Thoracic aorta (tissue), 2 donors: ENCODE measurements around the gene DCC. TPM values are rescaled to one million over a fixed set of nuclear protein-coding genes. Genes with fewer than 3 reads are reported as not detected.

Experiments used
- ATAC-seq: fragments of 150-250 bp; one replicate; pipeline ENCODE4 v1.8.0; 2017; ENCODE audit warnings: low read depth; ENCODE audit not compliant: insufficient number of reproducible peaks, low FRiP score
- DNase-seq: peaks from one replicate; pipeline ENCODE4 v3.0.0-alpha.2; 2020; ENCODE audit warnings: low spot score
- H3K27ac ChIP-seq, 2 donors: fragments of 200-600 bp; sonication (generic); 1 replicate in 1 of 2; 2 replicates in 1 of 2; pipeline ENCODE4 v1.5.1; 2016; ENCODE audit warnings: mild to moderate bottlenecking in 2 of 2, moderate library complexity in 2 of 2
- H3K27me3 ChIP-seq: fragments of 200-600 bp; sonication (generic); replicated peaks from 2 replicates; pipeline ENCODE4 v1.6.0; 2016; ENCODE audit warnings: mild to moderate bottlenecking; ENCODE audit not compliant: insufficient read depth
- H3K36me3 ChIP-seq: fragments of 200-600 bp; sonication (generic); one replicate; pipeline ENCODE4 v1.5.1; 2016
- H3K4me1 ChIP-seq, 2 donors: fragments of 200-600 bp; sonication (generic); 1 replicate in 1 of 2; 2 replicates in 1 of 2; pipeline versions ENCODE4 v1.5.1 to v1.6.0; 2016; ENCODE audit warnings: low read depth in 2 of 2, mild to moderate bottlenecking in 1 of 2; ENCODE audit not compliant: control insufficient read depth in 1 of 2
- H3K4me3 ChIP-seq: fragments of 200-600 bp; sonication (generic); 2 replicates; pipeline ENCODE4 v1.5.1; 2016; ENCODE audit warnings: mild to moderate bottlenecking
- H3K9me3 ChIP-seq: fragments of 200-600 bp; sonication (generic); 2 replicates; pipeline ENCODE4 v1.5.1; 2016
- total RNA-seq, 2 donors: library from RNA; depleted of rRNA; stranded (reverse); fragments of >200 nt; gene quantifications; one replicate each; pipeline versions ENCODE4 v1.1.0 to v1.2.3, GENCODE V29; 2016
- TF ChIP-seq, protein P1 (sequence below): fragments of 200-600 bp; sonication (generic); IDR thresholded peaks from one replicate; pipeline ENCODE4 v1.5.1; 2019; ENCODE audit warnings: antibody characterized with exemption

Gene DCC
- total RNA-seq, 2 donors from 2014 or later, result not detected

DNA sequence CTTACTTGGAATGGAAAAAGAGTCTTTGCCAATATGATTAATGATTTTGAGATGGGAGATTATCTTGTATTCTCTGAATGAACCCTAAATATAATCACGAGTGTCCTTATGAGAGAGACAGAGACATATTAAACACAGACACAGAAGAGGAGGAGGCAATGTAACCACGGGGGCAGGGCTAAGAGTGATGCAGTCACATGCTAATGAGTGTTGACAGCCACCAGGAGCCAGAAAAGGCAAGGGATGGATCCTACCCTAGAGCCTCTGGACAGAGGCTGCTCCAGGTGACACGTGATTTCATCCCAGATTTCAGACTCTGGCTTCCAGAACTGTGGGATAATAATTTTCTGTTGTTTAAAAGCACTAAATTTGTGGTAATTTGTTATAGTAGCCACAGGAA, 1204.9 kb downstream of the DCC start:
- Histone ChIP-seq H3K4me3 (no peak overlapping the region), H3K27ac (no peak overlapping the region), H3K9me3 (no peaks in the 10 kb centered on the region), H3K4me1 (no peaks in the 10 kb centered on the region), H3K36me3 (no peaks in the 10 kb centered on the region), H3K27me3 (no peaks in the 10 kb centered on the region)
- no peak for ATAC-seq
- DNase-seq, result no peak
- TF ChIP-seq, protein P1, sequence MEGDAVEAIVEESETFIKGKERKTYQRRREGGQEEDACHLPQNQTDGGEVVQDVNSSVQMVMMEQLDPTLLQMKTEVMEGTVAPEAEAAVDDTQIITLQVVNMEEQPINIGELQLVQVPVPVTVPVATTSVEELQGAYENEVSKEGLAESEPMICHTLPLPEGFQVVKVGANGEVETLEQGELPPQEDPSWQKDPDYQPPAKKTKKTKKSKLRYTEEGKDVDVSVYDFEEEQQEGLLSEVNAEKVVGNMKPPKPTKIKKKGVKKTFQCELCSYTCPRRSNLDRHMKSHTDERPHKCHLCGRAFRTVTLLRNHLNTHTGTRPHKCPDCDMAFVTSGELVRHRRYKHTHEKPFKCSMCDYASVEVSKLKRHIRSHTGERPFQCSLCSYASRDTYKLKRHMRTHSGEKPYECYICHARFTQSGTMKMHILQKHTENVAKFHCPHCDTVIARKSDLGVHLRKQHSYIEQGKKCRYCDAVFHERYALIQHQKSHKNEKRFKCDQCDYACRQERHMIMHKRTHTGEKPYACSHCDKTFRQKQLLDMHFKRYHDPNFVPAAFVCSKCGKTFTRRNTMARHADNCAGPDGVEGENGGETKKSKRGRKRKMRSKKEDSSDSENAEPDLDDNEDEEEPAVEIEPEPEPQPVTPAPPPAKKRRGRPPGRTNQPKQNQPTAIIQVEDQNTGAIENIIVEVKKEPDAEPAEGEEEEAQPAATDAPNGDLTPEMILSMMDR, result no peak

DNA sequence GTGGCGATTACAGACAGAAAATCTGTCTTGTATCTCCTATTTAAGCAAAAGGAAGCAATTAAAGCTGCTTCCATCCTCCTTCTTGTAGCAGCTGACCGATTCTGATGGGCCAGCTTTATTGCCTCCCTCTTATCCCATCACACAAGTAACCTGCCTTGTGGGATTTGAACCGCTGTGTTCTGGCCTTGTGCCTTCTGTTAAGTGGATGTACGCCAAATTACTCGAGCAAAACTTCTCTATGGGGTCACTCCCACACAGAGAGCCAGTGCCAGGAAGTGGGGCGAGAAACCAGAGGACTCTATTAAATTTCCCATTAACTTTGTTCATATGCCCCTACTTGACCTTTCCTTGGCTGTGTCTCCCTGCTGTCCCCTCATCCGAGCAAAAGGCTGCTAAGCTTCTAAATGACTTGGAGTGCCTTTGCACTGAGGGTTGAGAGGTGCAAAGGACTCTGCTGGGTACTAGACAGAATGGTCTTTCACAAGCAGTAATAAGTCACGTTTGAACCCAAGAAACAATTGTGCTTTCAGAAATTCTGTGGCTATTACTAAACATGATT, 1212.0 kb downstream of the DCC start:
- Histone ChIP-seq H3K27ac (no peak overlapping the region), H3K4me1 (no peaks in the 10 kb centered on the region), H3K4me3 (no peak overlapping the region), H3K36me3 (no peaks in the 10 kb centered on the region), H3K9me3 (no peaks in the 10 kb centered on the region), H3K27me3 (no peaks in the 10 kb centered on the region)
- TF ChIP-seq, protein P1, result no peak
- ATAC-seq (no peak), DNase-seq (no peak)

DNA sequence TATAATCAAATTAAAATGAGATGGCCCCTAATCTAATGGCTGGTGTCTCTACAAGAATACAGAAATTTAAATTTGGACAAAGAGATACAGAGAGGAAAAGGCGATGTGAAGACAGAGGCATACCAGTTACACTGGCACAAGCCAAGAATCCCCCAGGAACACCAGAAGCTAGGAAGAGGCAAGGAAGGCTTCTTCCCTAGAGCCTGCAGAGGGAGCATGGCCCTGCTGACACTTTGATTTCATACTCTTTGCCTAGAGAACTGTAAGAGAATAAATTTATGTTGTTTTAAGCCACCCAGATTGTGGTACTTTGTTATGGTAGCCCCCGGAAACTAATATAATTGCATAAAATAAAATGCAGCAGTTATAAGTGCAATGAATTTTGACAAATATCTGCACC, 1213.0 kb downstream of the DCC start:
- TF ChIP-seq, protein P1, result no peak
- H3K4me1 ChIP-seq, result no peaks in the 10 kb centered on the region
- H3K9me3 ChIP-seq, result no peaks in the 10 kb centered on the region
- H3K4me3 ChIP-seq, result no peak overlapping the region
- H3K27me3 ChIP-seq, result no peaks in the 10 kb centered on the region
- ATAC-seq (no peak), DNase-seq (no peak)
- no peak overlapping the region for H3K27ac ChIP-seq
- no peaks in the 10 kb centered on the region for H3K36me3 ChIP-seq

DNA sequence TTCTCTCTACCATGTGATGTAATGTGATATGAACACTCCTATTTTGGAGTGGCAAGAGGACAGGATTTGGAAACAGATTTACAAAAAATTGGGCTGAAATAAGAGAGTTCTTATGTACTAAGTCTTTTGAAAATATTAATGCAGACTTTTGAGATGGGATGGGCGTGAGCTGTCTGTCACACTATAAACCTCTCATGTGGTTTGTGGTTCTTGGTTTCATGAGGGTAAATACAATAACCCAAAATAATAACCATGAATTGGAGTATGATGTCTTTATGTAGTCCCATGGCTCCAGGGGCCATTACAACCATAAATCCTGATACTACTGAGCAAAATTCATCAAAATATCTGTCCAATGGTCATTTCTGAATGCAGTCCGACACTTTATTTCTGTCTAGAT, 1216.5 kb downstream of the DCC start:
- Histone ChIP-seq H3K4me3 (no peak overlapping the region), H3K27ac (no peak overlapping the region), H3K9me3 (no peaks in the 10 kb centered on the region), H3K27me3 (no peaks in the 10 kb centered on the region), H3K36me3 (no peaks in the 10 kb centered on the region), H3K4me1 (no peaks in the 10 kb centered on the region)
- no peak for ATAC-seq
- DNase-seq, result no peak
- TF ChIP-seq, protein P1, result no peak

DNA sequence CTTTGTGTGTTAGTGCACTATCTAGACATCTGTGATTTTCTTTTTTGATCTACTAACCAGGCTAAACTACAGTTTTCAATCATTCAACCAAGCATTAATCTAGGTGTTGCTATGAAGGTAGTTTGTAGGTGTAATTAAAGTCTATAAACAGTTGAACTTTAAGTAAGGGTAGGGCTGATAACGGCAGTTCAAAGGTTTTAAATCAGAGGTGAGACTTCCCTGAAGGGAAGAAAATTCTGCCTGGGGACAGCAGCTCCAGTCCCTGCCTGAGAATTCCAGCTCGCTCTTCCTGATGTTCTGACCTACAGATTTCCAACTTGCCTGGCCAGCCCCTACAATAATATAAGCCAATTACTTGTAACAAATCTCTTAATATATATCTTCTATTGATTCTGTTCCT, 1220.5 kb downstream of the DCC start:
- no peak overlapping the region for H3K4me3 ChIP-seq
- H3K9me3 ChIP-seq, result no peaks in the 10 kb centered on the region
- ATAC-seq (no peak), DNase-seq (no peak)
- H3K4me1 ChIP-seq, result no peaks in the 10 kb centered on the region
- H3K27ac ChIP-seq, result no peak overlapping the region
- no peaks in the 10 kb centered on the region for H3K27me3 ChIP-seq
- TF ChIP-seq, protein P1, result no peak
- H3K36me3 ChIP-seq, result no peaks in the 10 kb centered on the region
